AML-193 (cell line): ENCODE measurements around the gene SLC44A1.
A peak's percentile ranks its signal among the peaks of the same experiment; 100 is the strongest.

Experiments
- DNase-seq, 2 experiments: peaks; one replicate each; lab custom pipeline; 2025; lab: John Stamatoyannopoulos, UW

SLC44A1 gene

DNA sequence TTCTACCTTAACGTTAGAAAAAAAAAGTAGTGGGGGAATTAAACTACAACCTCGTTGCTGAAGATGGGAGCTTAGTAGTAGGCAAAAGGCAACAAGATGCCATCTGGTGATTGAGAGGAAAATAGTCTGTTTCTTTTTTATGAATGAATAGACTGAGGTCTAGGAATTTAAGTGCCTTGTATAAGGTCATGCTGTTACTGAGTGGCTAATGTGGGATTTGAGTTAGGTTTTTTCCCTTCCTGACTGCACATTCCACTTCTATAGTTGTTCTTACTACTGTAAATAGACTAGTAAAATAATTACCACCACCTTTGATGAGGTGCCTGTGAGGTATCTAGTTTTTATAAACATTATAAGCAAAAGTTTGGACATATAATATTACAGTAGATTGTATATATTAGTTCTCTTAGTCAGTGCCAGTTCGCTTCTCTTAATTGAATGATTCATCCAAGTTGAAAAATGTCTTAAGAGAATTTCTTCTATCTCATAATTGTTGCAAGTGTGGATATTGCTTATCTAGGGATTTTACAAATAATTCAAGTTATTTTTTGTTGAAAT, 222.5 kb downstream of the SLC44A1 start:
- no peak for DNase-seq

DNA sequence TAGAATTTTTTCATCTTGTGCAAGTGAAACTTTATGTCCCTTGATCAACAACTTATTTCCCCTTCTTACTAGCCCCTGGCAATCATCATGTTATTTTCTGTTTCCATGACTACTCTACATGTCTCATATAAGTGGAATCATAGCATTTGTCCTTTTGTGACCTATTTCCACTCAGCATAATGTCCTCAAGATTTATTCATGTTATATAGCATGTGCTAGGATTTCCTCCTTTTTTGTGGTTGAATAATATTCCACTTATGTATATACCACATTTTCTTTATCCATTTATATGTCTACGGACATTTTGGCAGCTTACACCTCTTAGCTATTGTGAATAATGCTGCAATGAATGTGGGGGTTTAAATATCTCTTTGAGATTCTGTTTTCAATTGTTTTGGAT, 224.4 kb downstream of the SLC44A1 start:
- no peak for DNase-seq

DNA sequence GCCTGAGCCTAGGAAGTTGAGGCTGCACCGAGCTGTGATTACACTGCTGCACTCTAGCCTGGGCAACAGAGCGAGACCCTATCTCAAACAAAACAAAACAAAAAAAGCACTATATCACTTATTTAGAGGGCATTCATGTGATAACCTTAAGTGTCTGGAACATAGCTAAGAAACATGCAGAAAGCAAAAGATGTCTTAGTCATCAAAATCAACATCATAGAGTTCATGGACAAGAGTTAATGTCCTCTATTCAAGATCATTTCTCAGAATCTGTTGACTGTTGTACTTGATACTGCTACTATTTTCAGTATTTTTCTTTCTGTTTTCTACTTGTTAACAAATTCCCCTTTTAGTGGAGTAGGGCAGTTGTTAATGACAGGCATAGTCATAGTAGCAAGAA, 228.8 kb downstream of the SLC44A1 start:
- no peak for DNase-seq

DNA sequence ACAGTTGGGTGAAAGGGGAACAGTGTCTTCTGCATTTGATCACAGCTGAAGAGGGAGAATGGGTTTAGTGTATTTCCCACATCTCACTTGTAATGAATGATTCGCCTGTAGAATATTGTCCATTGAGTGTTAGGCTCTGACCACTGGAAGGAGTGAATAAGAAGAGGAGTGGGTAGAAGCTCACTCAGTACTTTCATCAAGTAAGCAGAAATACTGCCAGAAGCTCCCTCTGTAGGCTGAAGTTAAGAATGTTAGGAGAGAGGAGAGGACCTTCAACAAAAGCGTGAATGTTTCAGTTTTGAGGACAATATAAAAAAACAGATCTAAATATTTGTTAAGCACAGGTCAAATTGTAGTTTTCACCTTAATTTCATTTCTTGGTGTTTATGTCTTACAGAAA, 230.9 kb downstream of the SLC44A1 start:
- DNase-seq = peak; percentile 4 to 17

DNA sequence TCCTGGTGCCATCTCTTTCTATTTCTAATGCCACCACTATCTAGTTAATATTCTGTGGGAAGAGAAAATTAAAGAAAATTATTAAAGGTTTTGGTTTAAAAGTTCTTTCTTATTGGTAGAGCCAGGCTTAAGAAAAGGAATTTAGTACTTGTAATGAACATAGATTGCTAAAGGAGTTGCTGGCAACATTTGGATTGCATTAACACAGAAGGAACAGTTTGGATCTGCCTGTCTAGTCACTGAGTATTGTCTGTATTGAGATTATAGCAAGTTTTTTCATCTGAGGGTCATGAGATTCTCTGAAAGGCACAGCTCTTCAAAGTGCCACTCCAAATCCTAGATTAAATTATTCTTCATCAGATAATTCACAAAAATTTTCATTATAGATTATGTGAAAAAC, 235.4 kb downstream of the SLC44A1 start:
- no peak for DNase-seq

DNA sequence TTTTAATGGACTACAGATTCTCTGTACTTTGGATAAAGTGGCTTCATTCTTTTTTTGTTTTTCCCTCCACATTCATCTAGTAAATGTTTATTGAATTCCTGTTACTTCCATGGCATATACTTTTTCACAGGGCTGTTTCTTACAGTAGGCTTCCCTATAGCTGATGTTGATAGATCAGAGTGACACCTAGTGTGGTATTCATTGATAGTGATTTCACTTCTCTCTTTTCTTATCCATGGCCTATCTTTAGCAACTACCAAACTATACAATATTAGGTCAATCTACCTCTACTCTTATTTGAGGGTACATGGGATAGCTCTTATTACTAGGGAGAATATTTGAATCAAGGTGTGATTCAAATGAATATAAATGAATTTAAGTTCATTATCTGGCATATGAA, 239.2 kb downstream of the SLC44A1 start:
- no peak for DNase-seq

DNA sequence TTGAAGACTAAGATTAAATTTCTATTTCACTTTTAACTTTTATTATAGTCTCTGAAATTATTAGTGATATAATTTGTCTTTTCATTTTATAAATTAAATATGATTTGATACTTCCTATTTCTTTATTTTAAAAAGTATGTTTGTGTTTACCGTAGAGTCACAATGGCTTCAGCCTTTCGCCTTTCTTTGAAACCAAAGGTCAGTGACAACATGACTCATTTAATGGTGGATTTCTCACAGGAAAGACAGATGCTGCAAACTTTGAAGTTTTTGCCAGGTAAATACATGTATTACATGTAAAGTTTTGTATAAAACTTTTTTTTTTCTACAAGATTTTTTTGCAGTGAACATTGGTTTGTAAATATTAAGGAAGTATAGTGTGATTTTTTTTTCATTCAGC, 239.8 kb downstream of the SLC44A1 start:
- no peak for DNase-seq

DNA sequence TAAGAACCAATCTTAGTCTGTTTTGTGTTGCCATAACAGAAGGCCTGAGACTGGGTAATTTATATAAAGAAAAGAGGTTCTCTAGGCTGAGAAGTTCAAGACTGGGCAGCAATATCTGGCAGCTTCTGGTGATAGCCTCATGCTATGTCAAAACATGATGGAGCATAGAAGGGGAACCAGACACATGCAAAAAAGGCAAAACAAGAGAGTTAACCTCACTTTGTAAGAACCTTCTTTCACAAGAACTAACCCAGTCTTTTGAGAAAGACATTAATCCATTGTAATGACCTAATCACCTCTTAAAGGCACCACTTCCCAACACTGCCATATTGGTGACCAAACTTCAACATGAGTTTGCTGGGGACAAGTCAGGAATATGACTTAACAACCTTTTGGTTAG, 240.7 kb downstream of the SLC44A1 start:
- no peak for DNase-seq
